HG02610 (cell line): ENCODE measurements around the gene PTPRN2.
"Not testable (repeated sequence)": the region's sequence is repeated elsewhere in the genome, so short reads cannot be mapped to it uniquely, and the experiment has no call there.

Experiments
- ATAC-seq: cut with Tn5 transposase; IDR thresholded peaks from one replicate; pipeline ENCODE4 v1.9.1; 2021; ENCODE audit warnings: mild to moderate bottlenecking, moderate library complexity; ENCODE audit not compliant: unreplicated experiment

The PTPRN2 gene

DNA sequence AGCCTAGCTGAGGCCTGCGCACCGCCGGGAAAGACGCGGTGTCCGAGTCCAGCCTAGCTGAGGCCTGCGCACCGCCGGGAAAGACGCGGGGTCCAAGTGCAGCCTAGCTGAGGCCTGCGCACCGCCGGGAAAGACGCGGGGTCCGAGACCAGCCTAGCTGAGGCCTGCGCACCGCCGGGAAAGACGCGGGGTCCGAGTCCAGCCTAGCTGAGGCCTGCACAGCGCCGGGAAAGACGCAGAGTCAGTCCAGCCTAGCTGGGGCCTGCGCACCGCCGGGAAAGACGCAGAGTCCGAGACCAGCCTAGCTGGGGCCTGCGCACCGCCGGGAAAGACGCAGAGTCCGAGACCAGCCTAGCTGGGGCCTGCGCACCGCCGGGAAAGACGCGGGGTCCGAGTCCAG is 161.9 kb downstream of the PTPRN2 start:
- not testable (repeated sequence) for ATAC-seq

DNA sequence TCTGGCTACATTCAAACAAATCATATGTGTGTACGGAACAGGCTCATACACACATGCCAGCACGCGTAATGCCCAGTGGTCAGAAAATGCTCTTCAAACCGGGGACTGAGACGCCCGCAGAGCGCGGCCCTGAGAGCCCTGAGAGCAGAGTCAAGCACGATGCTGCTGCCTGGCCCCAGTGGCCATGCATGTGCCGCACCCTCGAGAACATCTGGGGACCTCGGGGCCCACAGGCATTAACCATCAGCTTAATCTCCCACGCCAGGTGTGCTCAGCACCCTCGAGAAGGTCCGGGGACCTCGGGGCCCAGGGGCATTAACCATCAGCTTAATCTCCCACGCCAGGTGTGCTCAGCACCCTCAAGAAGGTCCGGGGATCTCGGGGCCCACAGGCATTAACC is 163.1 kb downstream of the PTPRN2 start:
- ATAC-seq: no peak

GRCh38 chr7:158424011-158424410 is 163.6 kb downstream of the PTPRN2 start:
- ATAC-seq: no peak

DNA sequence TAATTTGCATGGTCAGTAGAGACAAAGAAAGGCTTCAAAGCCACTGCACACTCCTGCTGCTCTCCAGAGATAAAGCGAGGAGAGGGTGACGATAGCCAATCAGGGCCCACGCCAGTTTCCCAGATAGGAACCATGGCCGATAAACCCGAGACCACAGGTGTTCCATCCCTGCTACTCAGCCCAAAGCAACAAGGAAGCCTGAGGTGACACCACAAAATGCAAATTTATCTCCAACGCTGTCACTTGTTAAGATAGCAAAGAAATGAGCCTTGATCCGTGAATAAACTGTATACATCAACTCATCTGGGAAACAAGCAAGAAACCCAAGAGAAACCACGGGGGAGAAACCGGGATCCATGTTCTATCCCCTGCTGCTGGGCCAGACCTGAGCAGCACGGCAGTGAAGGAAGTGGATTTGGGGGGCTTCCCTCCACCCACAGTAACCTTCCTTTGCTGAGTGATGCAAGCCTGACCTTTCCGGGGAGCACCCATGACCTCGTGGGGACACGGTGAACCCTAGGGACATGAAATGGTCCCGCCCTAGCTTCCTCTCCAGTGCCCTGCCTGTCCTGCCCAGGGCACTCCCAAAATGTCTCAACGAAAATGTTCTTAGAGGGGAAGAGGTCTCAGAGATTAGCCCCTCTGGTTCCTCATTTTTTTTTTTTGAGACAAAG is 164.6 kb downstream of the PTPRN2 start:
- no peak for ATAC-seq

- ATAC-seq: no peak
Observed at GRCh38 chr7:158422196-158422886, 165.3 kb downstream of the PTPRN2 start.

DNA sequence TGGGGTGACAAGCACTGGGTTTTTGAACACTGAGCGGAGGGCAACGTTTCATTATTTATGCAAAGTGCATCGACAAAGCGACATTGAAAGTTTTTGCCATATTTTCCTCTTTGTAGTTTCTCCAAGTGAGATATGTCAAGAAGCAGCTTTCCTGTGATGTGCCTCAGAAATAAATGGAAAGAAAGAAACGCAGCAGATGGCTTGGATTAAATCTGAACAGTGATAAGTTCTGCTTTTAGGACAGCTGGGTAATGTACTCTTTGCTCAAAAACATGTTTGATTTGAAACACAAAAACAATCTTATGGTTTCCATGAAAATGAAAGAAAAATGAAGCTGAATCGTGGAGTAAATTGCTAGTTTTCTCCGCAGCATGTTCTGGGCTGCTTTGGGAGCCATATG is 166.3 kb downstream of the PTPRN2 start:
- ATAC-seq: no peak

GRCh38 chr7:158420591-158421340 is 166.9 kb downstream of the PTPRN2 start:
- ATAC-seq: no peak

GRCh38 chr7:158419238-158419785 is 168.3 kb downstream of the PTPRN2 start:
- ATAC-seq: no peak

GRCh38 chr7:158418395-158418794 is 169.2 kb downstream of the PTPRN2 start:
- ATAC-seq: not testable (repeated sequence)

DNA sequence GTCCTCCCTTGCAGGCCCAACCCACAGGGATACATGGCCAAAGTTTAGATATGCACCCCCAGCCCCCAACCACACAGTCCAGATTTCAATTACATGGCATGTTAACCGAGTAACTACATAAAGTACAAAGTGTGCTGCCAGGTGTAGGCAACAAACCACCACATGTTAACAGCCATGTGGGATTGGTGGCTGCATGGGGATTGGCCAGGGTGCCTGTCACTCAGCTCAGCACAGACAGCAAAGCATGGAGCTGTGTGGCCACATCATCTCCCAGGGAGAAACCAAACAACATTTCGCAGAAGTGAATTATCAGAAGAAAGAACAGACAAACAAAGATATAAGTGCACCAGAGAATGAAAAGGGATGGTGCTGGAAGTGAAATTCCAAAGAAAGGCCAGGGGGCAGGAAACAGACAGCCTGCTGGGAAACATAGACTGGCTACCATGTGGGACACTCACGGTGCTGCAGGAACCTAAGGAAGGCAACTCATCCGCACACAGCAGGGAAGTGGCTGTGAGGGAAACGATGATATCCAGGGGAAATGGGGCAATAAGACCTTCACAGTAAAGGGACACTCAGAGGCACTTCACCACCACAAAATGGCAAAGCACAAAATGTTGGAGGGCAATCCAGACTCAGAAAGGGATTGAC is 171.2 kb downstream of the PTPRN2 start:
- ATAC-seq: no peak

GRCh38 chr7:158415316-158415715 is 172.3 kb downstream of the PTPRN2 start:
- no peak for ATAC-seq

DNA sequence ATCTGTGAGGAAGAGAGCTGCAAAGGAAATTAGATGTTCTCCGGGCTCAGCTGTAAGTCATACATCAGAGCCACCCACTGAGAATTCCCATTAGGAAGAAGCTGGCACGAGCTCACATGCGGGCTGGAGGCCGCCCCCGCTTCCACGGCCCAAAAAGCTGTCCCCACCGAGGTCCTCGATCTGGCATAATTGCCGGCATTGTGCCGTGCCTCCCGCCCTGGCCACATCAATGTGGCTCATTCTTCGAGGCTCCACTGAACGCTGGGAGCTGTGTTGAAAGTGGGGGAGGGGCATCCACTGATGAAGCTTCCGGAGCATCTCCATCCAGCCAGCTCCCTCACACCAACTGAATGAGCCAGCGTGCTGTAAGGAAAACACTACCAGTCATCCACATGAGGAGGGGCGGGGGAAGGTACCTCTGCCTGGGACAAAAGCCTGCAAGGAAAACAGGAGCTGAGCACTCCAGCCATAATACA is 173.1 kb downstream of the PTPRN2 start:
- ATAC-seq: no peak

- ATAC-seq: no peak
Observed at GRCh38 chr7:158414002-158414401, 173.6 kb downstream of the PTPRN2 start.

DNA sequence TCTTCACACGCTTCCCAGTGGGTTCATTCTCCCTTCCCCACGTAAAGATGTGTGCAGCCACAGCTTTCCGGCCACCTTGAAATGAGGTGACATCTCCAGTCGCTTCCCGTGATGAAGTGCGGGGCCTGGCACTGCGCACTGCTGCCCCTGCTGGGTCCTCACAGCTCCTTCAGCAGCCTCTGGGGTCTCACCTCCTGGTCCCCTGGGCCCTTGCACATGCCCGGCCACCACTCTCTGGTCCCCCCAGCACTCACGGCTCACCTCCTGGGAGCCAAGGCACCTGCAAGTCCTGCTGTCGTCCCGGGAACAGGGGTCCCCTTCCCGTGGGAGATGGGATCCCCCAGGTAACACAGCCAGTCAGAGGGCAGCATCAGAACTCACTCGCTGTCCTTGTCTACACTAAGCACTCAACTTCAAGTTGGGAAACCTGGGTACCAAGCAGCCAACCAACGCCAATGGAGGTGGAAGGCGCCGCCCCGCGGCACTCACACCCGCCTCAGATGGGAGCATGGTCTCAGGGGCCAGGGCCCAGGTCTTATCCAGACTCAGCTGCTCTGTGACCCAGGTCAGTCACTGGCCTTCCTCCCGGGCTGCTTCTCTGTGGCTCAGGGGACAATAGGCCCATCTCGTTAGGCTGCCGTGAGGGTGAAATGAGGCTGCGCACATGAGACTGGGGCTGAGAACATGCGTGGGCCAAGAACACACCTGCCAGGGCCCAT is 176.2 kb downstream of the PTPRN2 start:
- ATAC-seq: no peak

DNA sequence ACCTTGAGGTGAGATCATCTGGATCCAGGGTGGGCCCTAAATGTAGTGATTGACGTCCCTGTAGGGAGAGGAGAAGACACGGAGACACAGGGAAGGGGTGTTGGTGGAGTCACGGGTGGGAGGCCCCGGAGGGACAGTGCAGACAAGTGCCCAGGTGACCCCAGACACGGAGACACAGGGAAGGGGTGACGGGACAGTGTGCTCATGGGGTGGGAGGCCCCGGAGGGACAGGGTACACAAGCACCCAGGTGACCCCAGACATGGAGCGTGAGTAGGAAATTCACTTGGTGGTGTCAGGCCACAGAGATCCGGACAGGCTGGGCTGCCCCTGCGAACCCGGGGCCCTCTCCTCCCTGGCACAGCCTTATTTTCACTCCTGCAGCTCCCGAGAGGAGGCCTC is 176.9 kb downstream of the PTPRN2 start:
- ATAC-seq: no peak

- ATAC-seq: no peak
Observed at GRCh38 chr7:158409816-158410330, 177.8 kb downstream of the PTPRN2 start.

- no peak for ATAC-seq
Observed at GRCh38 chr7:158409120-158409519, 178.5 kb downstream of the PTPRN2 start.

GRCh38 chr7:158408318-158408920 is 179.2 kb downstream of the PTPRN2 start:
- ATAC-seq: no peak

- no peak for ATAC-seq
Observed at GRCh38 chr7:158407581-158408317, 179.9 kb downstream of the PTPRN2 start.
